ENCODE measurements around the gene SYT1. TPM values are rescaled to one million over a fixed set of nuclear protein-coding genes. Genes with fewer than 3 reads are reported as not detected.

The SYT1 gene
- polyA plus RNA-seq, 3 donors = 0.72 TPM; not detected in 2

DNA sequence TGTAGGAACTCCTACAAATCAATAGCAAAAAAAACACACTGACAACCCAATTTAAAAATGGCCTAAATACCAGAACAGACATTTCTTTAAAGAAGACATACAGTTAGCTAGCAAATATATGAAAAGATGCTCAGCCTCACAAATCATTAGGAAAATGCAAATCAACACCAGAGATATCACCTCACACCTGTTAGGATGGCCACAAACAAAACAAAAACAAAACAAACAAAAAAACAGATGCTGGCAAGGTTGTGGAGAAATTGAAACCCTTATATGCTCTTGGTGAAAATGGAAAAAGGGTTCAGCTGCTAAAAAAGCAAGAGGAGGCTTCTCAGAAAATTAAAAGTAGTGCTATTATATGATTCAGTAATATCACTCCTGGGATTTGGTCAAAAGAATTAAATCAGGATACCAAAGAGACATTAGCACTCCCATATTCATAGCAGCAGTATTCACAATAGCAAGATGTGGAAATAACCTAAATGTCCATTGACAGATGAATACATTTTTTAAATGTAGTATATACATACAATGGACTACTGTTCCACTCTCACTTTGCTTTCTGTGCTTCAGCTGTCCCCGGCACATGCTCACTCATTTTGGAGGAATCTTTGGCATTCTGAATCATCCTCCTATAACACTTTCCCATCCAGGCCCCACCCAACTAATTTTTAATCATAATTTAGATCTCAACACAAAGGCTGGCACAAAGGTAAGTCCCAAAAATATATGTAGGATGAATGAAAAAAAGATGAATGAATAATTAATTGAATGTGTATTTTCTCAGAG is 99.1 kb downstream of the SYT1 start:
- Histone ChIP-seq H3K27ac (ENCODE audit: low read depth in 1 of 2, low read length in 2 of 2) (no peak overlapping the region), H3K9ac (ENCODE audit: insufficient read depth, low read length, poor library complexity, severe bottlenecking) (no peak overlapping the region), H3K9me3 (replicated peaks in 1 of 2; ENCODE audit: control insufficient read depth in 1 of 2, insufficient read depth in 1 of 2, low read length in 2 of 2) (no peaks in the 10 kb centered on the region), H2AFZ (ENCODE audit: insufficient read depth, low read depth, low read length, poor library complexity, severe bottlenecking) (no peak overlapping the region), H3K79me2 (ENCODE audit: insufficient read depth, low read length) (no peaks in the 10 kb centered on the region), H3K4me2 (replicated peaks; ENCODE audit: extremely low read depth, low read length, poor library complexity, severe bottlenecking) (no peak overlapping the region), H3K4me1 (ENCODE audit: control insufficient read depth in 1 of 2, insufficient read depth in 2 of 2, low read length in 2 of 2) (no peaks in the 10 kb centered on the region), H3K27me3 (ENCODE audit: control insufficient read depth in 2 of 2, insufficient read depth in 2 of 2, low read length in 2 of 2) (no peaks in the 10 kb centered on the region), H3K36me3 (replicated peaks in 1 of 2; ENCODE audit: control insufficient read depth in 1 of 2, insufficient read depth in 2 of 2, low read length in 2 of 2) (no peaks in the 10 kb centered on the region), H3K4me3 (replicated peaks in 1 of 3; ENCODE audit: low read depth in 2 of 3, low read length in 3 of 3) (no peak overlapping the region), H4K20me1 (ENCODE audit: insufficient read depth, low read length) (no peaks in the 10 kb centered on the region)
- no peaks in the 10 kb centered on the region for H3K27me3 Mint-ChIP-seq (ENCODE audit: low read depth in 3 of 3)
- intact Hi-C loops (cut with micrococcal nuclease) = no loop called here
- no peaks in the 10 kb centered on the region for H3K9me3 Mint-ChIP-seq
- no peak overlapping the region for H3K4me3 Mint-ChIP-seq
- H3K27ac Mint-ChIP-seq = no peak overlapping the region
- TF ChIP-seq, protein P1, sequence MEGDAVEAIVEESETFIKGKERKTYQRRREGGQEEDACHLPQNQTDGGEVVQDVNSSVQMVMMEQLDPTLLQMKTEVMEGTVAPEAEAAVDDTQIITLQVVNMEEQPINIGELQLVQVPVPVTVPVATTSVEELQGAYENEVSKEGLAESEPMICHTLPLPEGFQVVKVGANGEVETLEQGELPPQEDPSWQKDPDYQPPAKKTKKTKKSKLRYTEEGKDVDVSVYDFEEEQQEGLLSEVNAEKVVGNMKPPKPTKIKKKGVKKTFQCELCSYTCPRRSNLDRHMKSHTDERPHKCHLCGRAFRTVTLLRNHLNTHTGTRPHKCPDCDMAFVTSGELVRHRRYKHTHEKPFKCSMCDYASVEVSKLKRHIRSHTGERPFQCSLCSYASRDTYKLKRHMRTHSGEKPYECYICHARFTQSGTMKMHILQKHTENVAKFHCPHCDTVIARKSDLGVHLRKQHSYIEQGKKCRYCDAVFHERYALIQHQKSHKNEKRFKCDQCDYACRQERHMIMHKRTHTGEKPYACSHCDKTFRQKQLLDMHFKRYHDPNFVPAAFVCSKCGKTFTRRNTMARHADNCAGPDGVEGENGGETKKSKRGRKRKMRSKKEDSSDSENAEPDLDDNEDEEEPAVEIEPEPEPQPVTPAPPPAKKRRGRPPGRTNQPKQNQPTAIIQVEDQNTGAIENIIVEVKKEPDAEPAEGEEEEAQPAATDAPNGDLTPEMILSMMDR (IDR thresholded peaks at IDR 0.05) = no peak
- no CpG with 5 or more reads among the region's 1 CpG for WGBS (ENCODE audit: insufficient coverage)
- no peaks in the 10 kb centered on the region for H3K36me3 Mint-ChIP-seq
- no peak for DNase-seq
- no peaks in the 10 kb centered on the region for H3K4me1 Mint-ChIP-seq

DNA sequence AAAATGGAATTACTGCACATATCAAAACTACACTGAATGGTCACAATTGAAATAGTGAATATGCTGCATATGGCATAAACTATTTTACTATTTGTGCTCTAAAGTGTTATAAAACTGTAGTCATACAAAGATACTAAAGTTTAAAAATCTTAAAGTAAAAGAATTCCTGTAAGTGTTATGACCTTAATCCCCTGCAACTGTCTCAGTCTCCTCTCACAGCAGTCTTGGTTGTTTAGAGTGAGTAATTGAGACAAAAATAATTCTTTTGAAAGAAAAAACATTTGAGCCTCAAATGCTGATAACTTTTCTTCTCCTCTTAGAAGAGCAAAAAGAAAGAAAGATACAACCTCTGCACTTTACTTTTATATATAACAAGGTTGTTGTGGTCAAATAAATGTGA is 99.9 kb downstream of the SYT1 start:
- peaks cover 0 to 4% (median 0%) of the 10 kb centered on the region in 7 donors for H3K9me3 Mint-ChIP-seq
- no peaks in the 10 kb centered on the region for H3K36me3 ChIP-seq (replicated peaks in 1 of 2; ENCODE audit: control insufficient read depth in 1 of 2, insufficient read depth in 2 of 2, low read length in 2 of 2)
- no peaks in the 10 kb centered on the region for H3K79me2 ChIP-seq (ENCODE audit: insufficient read depth, low read length)
- no peaks in the 10 kb centered on the region for H3K36me3 Mint-ChIP-seq
- no peak for DNase-seq
- no peaks in the 10 kb centered on the region for H3K27me3 ChIP-seq (ENCODE audit: control insufficient read depth in 2 of 2, insufficient read depth in 2 of 2, low read length in 2 of 2)
- H3K4me3 ChIP-seq (replicated peaks in 1 of 3; ENCODE audit: low read depth in 2 of 3, low read length in 3 of 3) = no peak overlapping the region
- intact Hi-C loops (cut with micrococcal nuclease) = no loop called here
- no peak overlapping the region for H2AFZ ChIP-seq (ENCODE audit: insufficient read depth, low read depth, low read length, poor library complexity, severe bottlenecking)
- H3K9ac ChIP-seq (ENCODE audit: insufficient read depth, low read length, poor library complexity, severe bottlenecking) = no peak overlapping the region
- H3K4me1 Mint-ChIP-seq = no peaks in the 10 kb centered on the region
- no peak overlapping the region for H3K4me2 ChIP-seq (replicated peaks; ENCODE audit: extremely low read depth, low read length, poor library complexity, severe bottlenecking)
- no peaks in the 10 kb centered on the region for H3K4me1 ChIP-seq (ENCODE audit: control insufficient read depth in 1 of 2, insufficient read depth in 2 of 2, low read length in 2 of 2)
- TF ChIP-seq, protein P1 (IDR thresholded peaks at IDR 0.05) = no peak
- no peak overlapping the region for H3K27ac ChIP-seq (ENCODE audit: low read depth in 1 of 2, low read length in 2 of 2)
- no peak overlapping the region for H3K27ac Mint-ChIP-seq
- H3K27me3 Mint-ChIP-seq (ENCODE audit: low read depth in 3 of 3) = no peaks in the 10 kb centered on the region
- H3K4me3 Mint-ChIP-seq = no peak overlapping the region
- no peaks in the 10 kb centered on the region for H3K9me3 ChIP-seq (replicated peaks in 1 of 2; ENCODE audit: control insufficient read depth in 1 of 2, insufficient read depth in 1 of 2, low read length in 2 of 2)
- no peaks in the 10 kb centered on the region for H4K20me1 ChIP-seq (ENCODE audit: insufficient read depth, low read length)

All from CD14-positive monocyte (primary cell).